H9 (cell line): Measurements from ENCODE around the gene WNT4. TPM values are rescaled to one million over a fixed set of nuclear protein-coding genes. Genes with fewer than 3 reads are reported as not detected.

Source experiments
- DNase-seq: peaks from one replicate; pipeline ENCODE4 v3.0.0-alpha.2; 2017
- H2AFZ ChIP-seq: one replicate; pipeline ENCODE4 v1.6.1; 2013; ENCODE audit warnings: mild to moderate bottlenecking, low read length, control low read depth, moderate library complexity
- H2AK5ac ChIP-seq: 2 replicates; pipeline ENCODE4 v1.6.1; 2013; ENCODE audit warnings: low read length, control low read depth, mixed read lengths; ENCODE audit not compliant: insufficient read length
- H2BK120ac ChIP-seq: one replicate; pipeline ENCODE4 v1.6.1; 2013; ENCODE audit warnings: low read depth, mild to moderate bottlenecking, low read length, control low read depth, inconsistent platforms; ENCODE audit not compliant: poor library complexity, severe bottlenecking
- H2BK12ac ChIP-seq: 2 replicates; pipeline ENCODE4 v1.6.1; 2013; ENCODE audit warnings: low read length, control low read depth, mixed read lengths, low read depth; ENCODE audit not compliant: insufficient read length
- H2BK15ac ChIP-seq: 2 replicates; pipeline ENCODE4 v1.6.1; 2013; ENCODE audit warnings: low read depth, low read length, control low read depth
- H2BK20ac ChIP-seq: one replicate; pipeline ENCODE4 v1.6.1; 2013; ENCODE audit warnings: low read depth, mild to moderate bottlenecking, low read length, control low read depth, inconsistent platforms; ENCODE audit not compliant: poor library complexity, severe bottlenecking
- H2BK5ac ChIP-seq: 2 replicates; pipeline ENCODE4 v1.6.1; 2013; ENCODE audit warnings: low read length, control low read depth, mixed read lengths; ENCODE audit not compliant: insufficient read length
- H3K14ac ChIP-seq: 2 replicates; pipeline ENCODE4 v1.6.1; 2013; ENCODE audit warnings: low read length, control low read depth; ENCODE audit not compliant: insufficient read depth
- H3K18ac ChIP-seq: 2 replicates; pipeline ENCODE4 v1.6.1; 2013; ENCODE audit warnings: low read depth, mild to moderate bottlenecking, mixed read lengths, low read length, control low read depth; ENCODE audit not compliant: insufficient read length
- H3K23ac ChIP-seq: 2 replicates; pipeline ENCODE4 v1.6.1; 2013; ENCODE audit warnings: low read length, control low read depth, mixed read lengths, low read depth; ENCODE audit not compliant: insufficient read length
- H3K23me2 ChIP-seq: 2 replicates; pipeline ENCODE4 v1.6.1; 2013; ENCODE audit warnings: low read depth, mild to moderate bottlenecking, mixed read lengths, low read length, control low read depth; ENCODE audit not compliant: insufficient read length, poor library complexity, severe bottlenecking
- H3K27ac ChIP-seq: 2 replicates; pipeline ENCODE4 v1.5.1; 2013; ENCODE audit warnings: low read length, control low read depth, mixed read lengths, low read depth; ENCODE audit not compliant: insufficient read length
- H3K27me3 ChIP-seq: 2 replicates; pipeline ENCODE4 v1.6.1; 2013; ENCODE audit warnings: low read length, control low read depth, inconsistent platforms; ENCODE audit not compliant: insufficient read depth
- H3K4ac ChIP-seq: 2 replicates; pipeline ENCODE4 v1.6.1; 2013; ENCODE audit warnings: low read depth, mild to moderate bottlenecking, control low read depth, inconsistent platforms, low read length, moderate library complexity
- H3K4me1 ChIP-seq: 2 replicates; pipeline ENCODE4 v1.6.1; 2013; ENCODE audit warnings: low read length, control low read depth, inconsistent platforms; ENCODE audit not compliant: insufficient read depth
- H3K4me2 ChIP-seq: 2 replicates; pipeline ENCODE4 v1.6.1; 2013; ENCODE audit warnings: low read length, control low read depth, mixed read lengths; ENCODE audit not compliant: insufficient read length, insufficient read depth
- H3K56ac ChIP-seq: 2 replicates; pipeline ENCODE4 v1.6.1; 2013; ENCODE audit warnings: low read depth, mild to moderate bottlenecking, mixed read lengths, low read length, control low read depth; ENCODE audit not compliant: insufficient read length
- H3K79me1 ChIP-seq: 2 replicates; pipeline ENCODE4 v1.6.1; 2013; ENCODE audit warnings: low read depth, mild to moderate bottlenecking, moderate library complexity, low read length, control low read depth, inconsistent platforms; ENCODE audit not compliant: insufficient read depth, poor library complexity, severe bottlenecking
- H3K79me2 ChIP-seq: 2 replicates; pipeline ENCODE4 v1.6.1; 2013; ENCODE audit warnings: low read length, control low read depth, inconsistent platforms; ENCODE audit not compliant: insufficient read depth
- H3K9ac ChIP-seq: 2 replicates; pipeline ENCODE4 v1.6.1; 2013; ENCODE audit warnings: low read length, control low read depth, mixed read lengths; ENCODE audit not compliant: insufficient read length; ENCODE audit errors: extremely low read depth
- H3K9me3 ChIP-seq: one replicate; pipeline ENCODE4 v1.6.1; 2013; ENCODE audit warnings: low read depth, low read length, inconsistent platforms; ENCODE audit not compliant: control insufficient read depth
- H3T11ph ChIP-seq: one replicate; pipeline ENCODE4 v1.6.1; 2013; ENCODE audit warnings: mild to moderate bottlenecking, low read length, control low read depth, inconsistent platforms
- H4K20me1 ChIP-seq: one replicate; pipeline ENCODE4 v1.6.1; 2013; ENCODE audit not compliant: control insufficient read depth, insufficient read length, insufficient read depth
- H4K5ac ChIP-seq: 2 replicates; pipeline ENCODE4 v1.6.1; 2013; ENCODE audit warnings: low read depth, mild to moderate bottlenecking, mixed read lengths, low read length, control low read depth; ENCODE audit not compliant: insufficient read length
- H4K8ac ChIP-seq: replicated peaks from 2 replicates; pipeline ENCODE4 v1.6.1; 2013; ENCODE audit warnings: low read length, control low read depth, mixed read lengths, low read depth; ENCODE audit not compliant: insufficient read length
- H4K91ac ChIP-seq: 2 replicates; pipeline ENCODE4 v1.6.1; 2013; ENCODE audit warnings: low read depth, mild to moderate bottlenecking, moderate library complexity, mixed read lengths, low read length, control low read depth; ENCODE audit not compliant: insufficient read length
- H3K27ac Mint-ChIP-seq, 3 experiments: 2 replicates in 2 of 3; 3 replicates in 1 of 3; pipeline ENCODE4 v1.8.0; 2020 to 2021; ENCODE audit warnings: mixed read lengths in 3 of 3, mild to moderate bottlenecking in 1 of 3, moderate library complexity in 1 of 3
- H3K27me3 Mint-ChIP-seq: 2 replicates; pipeline ENCODE4 v1.8.0; 2021; ENCODE audit warnings: low read depth, mild to moderate bottlenecking, moderate library complexity, mixed read lengths
- H3K36me3 Mint-ChIP-seq, 3 experiments: 2 replicates in 2 of 3; 3 replicates in 1 of 3; pipeline ENCODE4 v1.8.0; 2020 to 2021; ENCODE audit warnings: low read depth in 3 of 3, mixed read lengths in 3 of 3; ENCODE audit not compliant: insufficient read depth in 1 of 3
- H3K4me1 Mint-ChIP-seq, 2 experiments: 2 replicates each; pipeline ENCODE4 v1.8.0; 2020; ENCODE audit warnings: mixed read lengths in 2 of 2
- H3K4me3 Mint-ChIP-seq, 2 experiments: 2 replicates in 1 of 2; 3 replicates in 1 of 2; pipeline ENCODE4 v1.8.0; 2020 to 2021; ENCODE audit warnings: mild to moderate bottlenecking in 2 of 2, mixed read lengths in 2 of 2, moderate library complexity in 1 of 2
- H3K9me3 Mint-ChIP-seq, 2 experiments: 2 replicates in 1 of 2; 3 replicates in 1 of 2; pipeline ENCODE4 v1.8.0; 2020; ENCODE audit warnings: mild to moderate bottlenecking in 2 of 2, mixed read lengths in 2 of 2, moderate library complexity in 1 of 2
- WGBS: extraction: QIAGEN DNeasy Blood & Tissue Kit; methylation state at CpG from one replicate; pipeline ENCODE4 v1.1.7; 2013; ENCODE audit warnings: missing lambda C conversion rate, low lambda C conversion rate, mixed read lengths; ENCODE audit not compliant: insufficient read length; ENCODE audit errors: extremely low coverage; 5-methylcytosine and 5-hydroxymethylcytosine counted together
- total RNA-seq: library from RNA; stranded (reverse); gene quantifications from 2 replicates; pipeline ENCODE4 v1.2.1, GENCODE V29; 2021
- TF ChIP-seq, protein P1 (sequence below): fragments of 200-600 bp; sonication (generic); conservative IDR thresholded peaks from 3 replicates; pipeline ENCODE4 v1.8.0; 2021; ENCODE audit warnings: antibody characterized with exemption, mild to moderate bottlenecking

Gene WNT4
- total RNA-seq, 1 experiment from 2014 or later, result 1.4 TPM

DNA sequence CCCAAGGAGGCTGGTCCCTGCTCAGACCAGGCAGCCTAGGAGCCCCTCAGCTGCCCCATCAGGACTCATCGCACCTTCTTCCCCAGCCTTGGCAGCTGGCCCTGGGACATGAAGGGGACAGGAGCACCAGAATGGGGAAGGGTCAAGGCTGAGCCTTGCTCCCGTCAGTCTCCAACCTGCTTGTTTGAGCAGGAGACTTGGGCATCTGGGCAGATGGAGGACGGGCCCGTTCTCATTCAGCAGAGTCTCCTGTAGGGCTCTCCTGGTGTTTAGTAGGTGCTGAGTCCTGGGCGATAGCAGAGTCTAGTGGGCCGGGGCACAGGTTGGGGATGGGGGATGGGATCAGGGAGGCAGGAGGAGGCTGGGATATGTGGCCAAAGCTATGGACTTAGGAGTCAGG lies 47.4 kb upstream of the WNT4 start:
- H3K4ac ChIP-seq, result no peak overlapping the region
- H3K14ac ChIP-seq, result no peak overlapping the region
- H3K23me2 ChIP-seq, result no peaks in the 10 kb centered on the region
- H3K9me3 ChIP-seq, result no peaks in the 10 kb centered on the region
- no peak overlapping the region for H3K4me3 Mint-ChIP-seq
- no peak overlapping the region for H4K8ac ChIP-seq
- no peak overlapping the region for H4K5ac ChIP-seq
- no peak overlapping the region for H3K9ac ChIP-seq
- H3K27me3 Mint-ChIP-seq, result peaks cover 6% of the 10 kb centered on the region
- no peak overlapping the region for H3K4me2 ChIP-seq
- H3K79me2 ChIP-seq, result no peaks in the 10 kb centered on the region
- H3K23ac ChIP-seq, result no peak overlapping the region
- no peak overlapping the region for H2BK20ac ChIP-seq
- H3K27me3 ChIP-seq, result no peaks in the 10 kb centered on the region
- H2AFZ ChIP-seq, result no peak overlapping the region
- H3K9me3 Mint-ChIP-seq, result no peaks in the 10 kb centered on the region; a peak in 1 of 5 replicates
- no peaks in the 10 kb centered on the region for H3K36me3 Mint-ChIP-seq
- H2BK120ac ChIP-seq, result no peak overlapping the region
- no peak overlapping the region for H3K18ac ChIP-seq
- H3K27ac Mint-ChIP-seq, result no peak overlapping the region; a peak in 1 of 7 replicates
- peaks cover 2 to 8% of the 10 kb centered on the region in 2 experiments; a peak in 3 of 4 replicates for H3K4me1 Mint-ChIP-seq
- no peak for DNase-seq
- no CpG with 5 or more reads among the region's 6 CpGs for WGBS
- H2AK5ac ChIP-seq, result no peak overlapping the region
- no peak overlapping the region for H3T11ph ChIP-seq
- H3K4me1 ChIP-seq, result no peaks in the 10 kb centered on the region
- no peaks in the 10 kb centered on the region for H3K79me1 ChIP-seq
- TF ChIP-seq, protein P1, sequence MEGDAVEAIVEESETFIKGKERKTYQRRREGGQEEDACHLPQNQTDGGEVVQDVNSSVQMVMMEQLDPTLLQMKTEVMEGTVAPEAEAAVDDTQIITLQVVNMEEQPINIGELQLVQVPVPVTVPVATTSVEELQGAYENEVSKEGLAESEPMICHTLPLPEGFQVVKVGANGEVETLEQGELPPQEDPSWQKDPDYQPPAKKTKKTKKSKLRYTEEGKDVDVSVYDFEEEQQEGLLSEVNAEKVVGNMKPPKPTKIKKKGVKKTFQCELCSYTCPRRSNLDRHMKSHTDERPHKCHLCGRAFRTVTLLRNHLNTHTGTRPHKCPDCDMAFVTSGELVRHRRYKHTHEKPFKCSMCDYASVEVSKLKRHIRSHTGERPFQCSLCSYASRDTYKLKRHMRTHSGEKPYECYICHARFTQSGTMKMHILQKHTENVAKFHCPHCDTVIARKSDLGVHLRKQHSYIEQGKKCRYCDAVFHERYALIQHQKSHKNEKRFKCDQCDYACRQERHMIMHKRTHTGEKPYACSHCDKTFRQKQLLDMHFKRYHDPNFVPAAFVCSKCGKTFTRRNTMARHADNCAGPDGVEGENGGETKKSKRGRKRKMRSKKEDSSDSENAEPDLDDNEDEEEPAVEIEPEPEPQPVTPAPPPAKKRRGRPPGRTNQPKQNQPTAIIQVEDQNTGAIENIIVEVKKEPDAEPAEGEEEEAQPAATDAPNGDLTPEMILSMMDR, result no peak
- H3K27ac ChIP-seq, result no peak overlapping the region
- no peak overlapping the region for H2BK15ac ChIP-seq
- H2BK5ac ChIP-seq, result no peak overlapping the region
- no peaks in the 10 kb centered on the region for H4K20me1 ChIP-seq
- no peak overlapping the region for H3K56ac ChIP-seq
- H2BK12ac ChIP-seq, result no peak overlapping the region
- no peak overlapping the region for H4K91ac ChIP-seq
